H9 (cell line): Measurements from ENCODE around the gene SCN7A. TPM values are rescaled to one million over a fixed set of nuclear protein-coding genes. Genes with fewer than 3 reads are reported as not detected.

Experiments
- DNase-seq: peaks from one replicate; pipeline ENCODE4 v3.0.0-alpha.2; 2017
- H2AFZ ChIP-seq: one replicate; pipeline ENCODE4 v1.6.1; 2013; ENCODE audit warnings: mild to moderate bottlenecking, low read length, control low read depth, moderate library complexity
- H2AK5ac ChIP-seq: 2 replicates; pipeline ENCODE4 v1.6.1; 2013; ENCODE audit warnings: low read length, control low read depth, mixed read lengths; ENCODE audit not compliant: insufficient read length
- H2BK120ac ChIP-seq: one replicate; pipeline ENCODE4 v1.6.1; 2013; ENCODE audit warnings: low read depth, mild to moderate bottlenecking, low read length, control low read depth, inconsistent platforms; ENCODE audit not compliant: poor library complexity, severe bottlenecking
- H2BK12ac ChIP-seq: 2 replicates; pipeline ENCODE4 v1.6.1; 2013; ENCODE audit warnings: low read length, control low read depth, mixed read lengths, low read depth; ENCODE audit not compliant: insufficient read length
- H2BK15ac ChIP-seq: 2 replicates; pipeline ENCODE4 v1.6.1; 2013; ENCODE audit warnings: low read depth, low read length, control low read depth
- H2BK20ac ChIP-seq: one replicate; pipeline ENCODE4 v1.6.1; 2013; ENCODE audit warnings: low read depth, mild to moderate bottlenecking, low read length, control low read depth, inconsistent platforms; ENCODE audit not compliant: poor library complexity, severe bottlenecking
- H2BK5ac ChIP-seq: 2 replicates; pipeline ENCODE4 v1.6.1; 2013; ENCODE audit warnings: low read length, control low read depth, mixed read lengths; ENCODE audit not compliant: insufficient read length
- H3K14ac ChIP-seq: 2 replicates; pipeline ENCODE4 v1.6.1; 2013; ENCODE audit warnings: low read length, control low read depth; ENCODE audit not compliant: insufficient read depth
- H3K18ac ChIP-seq: 2 replicates; pipeline ENCODE4 v1.6.1; 2013; ENCODE audit warnings: low read depth, mild to moderate bottlenecking, mixed read lengths, low read length, control low read depth; ENCODE audit not compliant: insufficient read length
- H3K23ac ChIP-seq: 2 replicates; pipeline ENCODE4 v1.6.1; 2013; ENCODE audit warnings: low read length, control low read depth, mixed read lengths, low read depth; ENCODE audit not compliant: insufficient read length
- H3K23me2 ChIP-seq: 2 replicates; pipeline ENCODE4 v1.6.1; 2013; ENCODE audit warnings: low read depth, mild to moderate bottlenecking, mixed read lengths, low read length, control low read depth; ENCODE audit not compliant: insufficient read length, poor library complexity, severe bottlenecking
- H3K27ac ChIP-seq: 2 replicates; pipeline ENCODE4 v1.5.1; 2013; ENCODE audit warnings: low read length, control low read depth, mixed read lengths, low read depth; ENCODE audit not compliant: insufficient read length
- H3K27me3 ChIP-seq: 2 replicates; pipeline ENCODE4 v1.6.1; 2013; ENCODE audit warnings: low read length, control low read depth, inconsistent platforms; ENCODE audit not compliant: insufficient read depth
- H3K4ac ChIP-seq: 2 replicates; pipeline ENCODE4 v1.6.1; 2013; ENCODE audit warnings: low read depth, mild to moderate bottlenecking, control low read depth, inconsistent platforms, low read length, moderate library complexity
- H3K4me1 ChIP-seq: 2 replicates; pipeline ENCODE4 v1.6.1; 2013; ENCODE audit warnings: low read length, control low read depth, inconsistent platforms; ENCODE audit not compliant: insufficient read depth
- H3K4me2 ChIP-seq: 2 replicates; pipeline ENCODE4 v1.6.1; 2013; ENCODE audit warnings: low read length, control low read depth, mixed read lengths; ENCODE audit not compliant: insufficient read length, insufficient read depth
- H3K56ac ChIP-seq: 2 replicates; pipeline ENCODE4 v1.6.1; 2013; ENCODE audit warnings: low read depth, mild to moderate bottlenecking, mixed read lengths, low read length, control low read depth; ENCODE audit not compliant: insufficient read length
- H3K79me1 ChIP-seq: 2 replicates; pipeline ENCODE4 v1.6.1; 2013; ENCODE audit warnings: low read depth, mild to moderate bottlenecking, moderate library complexity, low read length, control low read depth, inconsistent platforms; ENCODE audit not compliant: insufficient read depth, poor library complexity, severe bottlenecking
- H3K79me2 ChIP-seq: 2 replicates; pipeline ENCODE4 v1.6.1; 2013; ENCODE audit warnings: low read length, control low read depth, inconsistent platforms; ENCODE audit not compliant: insufficient read depth
- H3K9ac ChIP-seq: 2 replicates; pipeline ENCODE4 v1.6.1; 2013; ENCODE audit warnings: low read length, control low read depth, mixed read lengths; ENCODE audit not compliant: insufficient read length; ENCODE audit errors: extremely low read depth
- H3K9me3 ChIP-seq: one replicate; pipeline ENCODE4 v1.6.1; 2013; ENCODE audit warnings: low read depth, low read length, inconsistent platforms; ENCODE audit not compliant: control insufficient read depth
- H3T11ph ChIP-seq: one replicate; pipeline ENCODE4 v1.6.1; 2013; ENCODE audit warnings: mild to moderate bottlenecking, low read length, control low read depth, inconsistent platforms
- H4K20me1 ChIP-seq: one replicate; pipeline ENCODE4 v1.6.1; 2013; ENCODE audit not compliant: control insufficient read depth, insufficient read length, insufficient read depth
- H4K5ac ChIP-seq: 2 replicates; pipeline ENCODE4 v1.6.1; 2013; ENCODE audit warnings: low read depth, mild to moderate bottlenecking, mixed read lengths, low read length, control low read depth; ENCODE audit not compliant: insufficient read length
- H4K8ac ChIP-seq: replicated peaks from 2 replicates; pipeline ENCODE4 v1.6.1; 2013; ENCODE audit warnings: low read length, control low read depth, mixed read lengths, low read depth; ENCODE audit not compliant: insufficient read length
- H4K91ac ChIP-seq: 2 replicates; pipeline ENCODE4 v1.6.1; 2013; ENCODE audit warnings: low read depth, mild to moderate bottlenecking, moderate library complexity, mixed read lengths, low read length, control low read depth; ENCODE audit not compliant: insufficient read length
- H3K27ac Mint-ChIP-seq, 3 experiments: 2 replicates in 2 of 3; 3 replicates in 1 of 3; pipeline ENCODE4 v1.8.0; 2020 to 2021; ENCODE audit warnings: mixed read lengths in 3 of 3, mild to moderate bottlenecking in 1 of 3, moderate library complexity in 1 of 3
- H3K27me3 Mint-ChIP-seq: 2 replicates; pipeline ENCODE4 v1.8.0; 2021; ENCODE audit warnings: low read depth, mild to moderate bottlenecking, moderate library complexity, mixed read lengths
- H3K36me3 Mint-ChIP-seq, 3 experiments: 2 replicates in 2 of 3; 3 replicates in 1 of 3; pipeline ENCODE4 v1.8.0; 2020 to 2021; ENCODE audit warnings: low read depth in 3 of 3, mixed read lengths in 3 of 3; ENCODE audit not compliant: insufficient read depth in 1 of 3
- H3K4me1 Mint-ChIP-seq, 2 experiments: 2 replicates each; pipeline ENCODE4 v1.8.0; 2020; ENCODE audit warnings: mixed read lengths in 2 of 2
- H3K4me3 Mint-ChIP-seq, 2 experiments: 2 replicates in 1 of 2; 3 replicates in 1 of 2; pipeline ENCODE4 v1.8.0; 2020 to 2021; ENCODE audit warnings: mild to moderate bottlenecking in 2 of 2, mixed read lengths in 2 of 2, moderate library complexity in 1 of 2
- H3K9me3 Mint-ChIP-seq, 2 experiments: 2 replicates in 1 of 2; 3 replicates in 1 of 2; pipeline ENCODE4 v1.8.0; 2020; ENCODE audit warnings: mild to moderate bottlenecking in 2 of 2, mixed read lengths in 2 of 2, moderate library complexity in 1 of 2
- CTCF ChIP-seq: fragments of 200-600 bp; sonication (generic); conservative IDR thresholded peaks from 3 replicates; pipeline ENCODE4 v1.8.0; 2021; ENCODE audit warnings: antibody characterized with exemption, mild to moderate bottlenecking
- WGBS: extraction: QIAGEN DNeasy Blood & Tissue Kit; methylation state at CpG from one replicate; pipeline ENCODE4 v1.1.7; 2013; ENCODE audit warnings: missing lambda C conversion rate, low lambda C conversion rate, mixed read lengths; ENCODE audit not compliant: insufficient read length; ENCODE audit errors: extremely low coverage; 5-methylcytosine and 5-hydroxymethylcytosine counted together
- total RNA-seq: library from RNA; stranded (reverse); gene quantifications from 2 replicates; pipeline ENCODE4 v1.2.1, GENCODE V29; 2021

The SCN7A gene
- total RNA-seq, 1 experiment from 2014 or later = 0.07 TPM

GRCh38 chr2:166521155-166521554 lies 27.1 kb upstream of the SCN7A start:
- Histone ChIP-seq H3T11ph (no peak overlapping the region), H4K8ac (no peak overlapping the region), H3K4me1 (no peaks in the 10 kb centered on the region), H3K23ac (no peak overlapping the region), H2BK5ac (no peak overlapping the region), H4K5ac (no peak overlapping the region), H2AFZ (no peak overlapping the region), H3K18ac (no peak overlapping the region), H2AK5ac (no peak overlapping the region), H2BK15ac (no peak overlapping the region), H3K27me3 (no peaks in the 10 kb centered on the region), H3K23me2 (no peaks in the 10 kb centered on the region), H4K91ac (no peak overlapping the region), H3K79me1 (no peaks in the 10 kb centered on the region), H3K4me2 (no peak overlapping the region), H2BK120ac (no peak overlapping the region), H3K27ac (no peak overlapping the region), H3K9ac (no peak overlapping the region), H3K79me2 (no peaks in the 10 kb centered on the region), H2BK20ac (no peak overlapping the region), H3K9me3 (no peaks in the 10 kb centered on the region), H4K20me1 (no peaks in the 10 kb centered on the region), H3K4ac (no peak overlapping the region), H2BK12ac (no peak overlapping the region), H3K14ac (no peak overlapping the region), H3K56ac (no peak overlapping the region)
- no peaks in the 10 kb centered on the region for H3K9me3 Mint-ChIP-seq
- no peak overlapping the region for H3K27ac Mint-ChIP-seq
- no peak for DNase-seq
- WGBS = no CpG with 5 or more reads among the region's 3 CpGs
- H3K4me1 Mint-ChIP-seq = peaks cover 6% of the 10 kb centered on the region in 2 experiments
- H3K36me3 Mint-ChIP-seq = no peaks in the 10 kb centered on the region
- no peaks in the 10 kb centered on the region; the same call in 1 of the 2 replicates for H3K27me3 Mint-ChIP-seq
- no peak overlapping the region for H3K4me3 Mint-ChIP-seq
- TF ChIP-seq CTCF = no peak
